Measurements from ENCODE around the gene GALNT2.

GALNT2 gene

GRCh38 chr1:230309646-230310177, 242.7 kb downstream of the GALNT2 start:
- DNase-seq = no peak
- no peak overlapping the region for H3K27ac ChIP-seq
- in situ Hi-C loops (cut with HindIII; ENCODE audit: low pct_ligation_motif_present, low sequenced_read_pairs) = loop anchor here (25.0 kb wide), 1 partner anchor 672 kb away; the partner anchor contains the start of genes TAF5L and URB2
- H3K4me3 ChIP-seq (ENCODE audit: low read depth, low read length) = no peak overlapping the region
- TF ChIP-seq CTCF (IDR thresholded peaks at IDR 0.05; ENCODE audit: low read depth, low read length, missing control alignments) = no peak
- H3K36me3 ChIP-seq (replicated peaks) = no peaks in the 10 kb centered on the region
- no peaks in the 10 kb centered on the region for H3K27me3 ChIP-seq (replicated peaks)

- peak; percentile 95 for TF ChIP-seq CTCF (IDR thresholded peaks at IDR 0.05; ENCODE audit: low read depth, low read length, missing control alignments)
- H3K4me3 ChIP-seq (ENCODE audit: low read depth, low read length) = no peak overlapping the region
- no peak overlapping the region for H3K27ac ChIP-seq
- no peaks in the 10 kb centered on the region for H3K36me3 ChIP-seq (replicated peaks)
- in situ Hi-C loops (cut with HindIII; ENCODE audit: low pct_ligation_motif_present, low sequenced_read_pairs) = loop anchor here (25.0 kb wide), 1 partner anchor 673 kb away; the partner anchor contains the start of genes TAF5L and URB2
- peak; percentile 53 for DNase-seq
- no peaks in the 10 kb centered on the region for H3K27me3 ChIP-seq (replicated peaks)
Measured at GRCh38 chr1:230310381-230311163, 243.5 kb downstream of the GALNT2 start.

GRCh38 chr1:230312676-230313075, 245.6 kb downstream of the GALNT2 start:
- Histone ChIP-seq H3K4me3 (ENCODE audit: low read depth, low read length) (no peak overlapping the region), H3K36me3 (replicated peaks) (no peaks in the 10 kb centered on the region), H3K27ac (no peak overlapping the region), H3K27me3 (replicated peaks) (no peaks in the 10 kb centered on the region)
- DNase-seq = no peak
- no peak for TF ChIP-seq CTCF (IDR thresholded peaks at IDR 0.05; ENCODE audit: low read depth, low read length, missing control alignments)
- in situ Hi-C loops (cut with HindIII; ENCODE audit: low pct_ligation_motif_present, low sequenced_read_pairs) = loop anchor here (25.0 kb wide), 1 partner anchor 675 kb away; the partner anchor contains the start of genes TAF5L and URB2

DNA sequence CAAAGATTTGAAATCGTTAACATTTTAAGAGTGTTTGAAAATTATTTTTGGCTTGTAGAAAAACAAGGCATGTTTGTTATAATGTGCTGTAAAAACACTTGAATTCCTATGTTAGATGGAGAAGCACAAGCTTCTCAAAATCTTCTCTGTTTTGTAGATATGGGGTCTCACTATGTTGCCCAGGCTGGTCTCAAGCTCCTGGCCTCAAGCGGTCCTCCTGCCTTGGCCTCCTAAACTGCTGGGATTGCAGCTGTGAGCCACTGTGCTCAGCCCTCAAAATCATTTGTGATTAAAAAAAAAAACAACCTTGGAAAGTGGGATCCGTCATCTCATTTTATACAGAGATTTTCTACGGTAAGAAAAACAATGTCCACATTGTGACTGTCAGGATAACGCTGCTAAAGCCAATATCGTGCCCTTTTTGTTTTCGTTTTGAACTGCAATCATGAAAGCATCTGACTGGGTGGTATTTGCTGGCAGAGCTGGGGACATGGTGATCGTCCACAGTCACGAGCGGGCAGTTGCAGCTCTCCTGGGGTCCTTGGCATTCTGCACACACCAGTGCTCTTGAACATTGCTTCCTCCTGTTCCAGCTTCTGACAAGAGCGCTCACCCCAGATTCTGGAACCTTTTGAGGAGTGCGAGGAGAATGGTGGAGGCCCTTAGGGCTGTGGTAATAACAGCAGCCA, 246.6 kb downstream of the GALNT2 start:
- TF ChIP-seq CTCF (IDR thresholded peaks at IDR 0.05; ENCODE audit: low read depth, low read length, missing control alignments) = no peak
- no peak for DNase-seq
- Histone ChIP-seq H3K36me3 (replicated peaks) (no peaks in the 10 kb centered on the region), H3K27ac (no peak overlapping the region), H3K4me3 (ENCODE audit: low read depth, low read length) (no peak overlapping the region), H3K27me3 (replicated peaks) (no peaks in the 10 kb centered on the region)
- in situ Hi-C loops (cut with HindIII; ENCODE audit: low pct_ligation_motif_present, low sequenced_read_pairs) = loop anchor here (25.0 kb wide), 1 partner anchor 676 kb away; the partner anchor contains the start of genes TAF5L and URB2

GRCh38 chr1:230314142-230314470, 247.1 kb downstream of the GALNT2 start:
- in situ Hi-C loops (cut with HindIII; ENCODE audit: low pct_ligation_motif_present, low sequenced_read_pairs) = loop anchor here (25.0 kb wide), 1 partner anchor 677 kb away; the partner anchor contains the start of genes TAF5L and URB2
- DNase-seq = no peak
- H3K36me3 ChIP-seq (replicated peaks) = no peaks in the 10 kb centered on the region
- no peak overlapping the region for H3K27ac ChIP-seq
- H3K4me3 ChIP-seq (ENCODE audit: low read depth, low read length) = no peak overlapping the region
- no peak for TF ChIP-seq CTCF (IDR thresholded peaks at IDR 0.05; ENCODE audit: low read depth, low read length, missing control alignments)
- H3K27me3 ChIP-seq (replicated peaks) = no peaks in the 10 kb centered on the region
